ENCODE data around the gene OR2Y1.

GRCh38 chr5:180736536-180736935, 3.3 kb downstream of the OR2Y1 start:
- TF ChIP-seq CTCF (IDR thresholded peaks at IDR 0.05) (no peak), POLR2AphosphoS5 (IDR thresholded peaks at IDR 0.05) (no peak)

Measured in gastroesophageal sphincter (tissue), 3 donors.